Astrocyte of the hippocampus (primary cell): Measurements from ENCODE around the gene ERO1B.

Source experiments
- DNase-seq: peaks from one replicate; pipeline ENCODE4 v3.0.0; 2011; ENCODE audit warnings: low read depth, low spot score

The ERO1B gene

DNA sequence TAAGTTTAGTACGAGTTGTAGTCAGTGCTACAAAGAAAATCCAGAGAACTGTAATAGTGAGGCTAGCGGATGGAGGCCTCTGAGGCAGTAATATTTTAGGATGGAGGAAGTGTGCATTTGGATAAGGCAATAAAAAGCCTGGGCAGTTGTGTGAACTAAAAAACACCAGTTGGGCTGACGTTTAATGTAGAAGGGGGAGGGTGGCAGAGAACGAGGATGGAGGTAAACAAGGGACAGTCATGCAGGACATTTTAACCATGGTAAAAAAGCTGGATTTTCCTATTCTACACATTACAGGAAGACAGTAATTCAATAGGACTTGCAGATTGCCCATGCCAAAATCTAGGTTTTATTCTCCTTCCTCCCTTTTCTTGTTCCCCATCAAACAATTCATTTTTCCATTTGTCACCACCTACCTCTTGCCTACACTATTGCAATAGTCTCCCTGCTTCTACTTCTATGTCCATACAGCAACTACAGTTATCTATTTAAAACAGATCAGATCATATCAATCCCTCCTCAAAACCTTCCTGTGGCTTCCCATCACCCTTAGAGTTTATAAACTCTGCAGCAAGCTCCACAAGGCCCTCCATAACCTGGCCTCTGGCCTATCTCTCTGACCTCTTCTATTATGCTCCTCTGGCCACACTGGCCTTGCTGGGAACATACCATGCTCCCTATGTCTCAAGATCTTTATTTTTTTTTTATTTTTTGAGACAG lies 27.7 kb downstream of the ERO1B start:
- DNase-seq = no peak

DNA sequence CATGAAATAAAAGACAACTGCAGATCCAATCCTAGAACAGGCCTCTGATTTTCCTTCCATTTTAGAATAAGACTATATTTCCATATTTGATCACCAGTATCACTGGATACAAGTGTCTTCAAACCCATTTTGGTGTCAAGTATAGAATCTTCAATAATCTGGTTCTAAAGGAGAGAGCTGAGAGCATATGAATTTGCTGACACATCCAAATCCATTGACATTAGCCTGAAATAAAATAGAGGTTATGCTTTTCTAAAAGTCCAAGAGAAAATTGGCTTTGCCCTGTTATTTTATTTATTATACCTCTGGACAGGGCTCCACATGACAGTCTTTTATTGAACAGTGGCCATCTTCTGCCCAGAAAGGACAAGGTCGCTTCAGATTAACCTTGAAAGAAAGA lies 28.6 kb downstream of the ERO1B start:
- DNase-seq = no peak

DNA sequence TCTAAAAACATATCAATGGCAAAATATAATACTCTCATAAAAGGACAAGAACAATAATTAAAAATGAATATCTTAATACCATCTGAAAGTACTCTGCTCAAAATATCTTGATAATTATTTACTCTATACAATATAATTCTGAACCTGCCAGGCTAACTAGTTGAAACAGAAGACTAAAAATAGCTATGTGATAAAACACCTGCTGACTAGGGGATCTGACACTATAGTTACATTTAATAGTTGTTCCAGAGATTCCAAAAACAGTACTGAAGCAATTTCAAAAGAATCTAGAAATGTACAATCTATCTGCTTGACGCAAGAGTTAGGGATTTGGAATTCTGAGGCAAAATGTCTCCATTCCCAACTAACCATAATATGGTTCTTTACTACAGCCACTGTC lies 30.2 kb downstream of the ERO1B start:
- DNase-seq = no peak

DNA sequence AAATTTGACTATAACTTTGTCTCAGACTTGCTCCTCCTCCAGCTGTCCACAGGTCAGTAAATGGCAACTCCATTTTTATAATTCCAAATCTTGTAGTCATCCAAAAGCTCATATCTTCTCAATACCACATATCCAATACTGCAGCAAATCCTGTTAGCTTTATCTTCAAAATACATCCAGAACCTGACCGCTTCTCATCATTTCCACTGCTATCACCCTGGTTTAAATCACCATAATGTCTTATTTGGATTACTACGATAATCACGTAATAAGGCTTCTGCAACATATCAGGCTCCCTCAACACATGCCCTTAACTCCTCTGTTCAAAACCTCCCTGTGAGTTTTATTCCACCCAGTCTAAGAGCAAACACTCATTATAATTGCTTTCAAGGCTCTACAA lies 34.5 kb downstream of the ERO1B start:
- DNase-seq = no peak

DNA sequence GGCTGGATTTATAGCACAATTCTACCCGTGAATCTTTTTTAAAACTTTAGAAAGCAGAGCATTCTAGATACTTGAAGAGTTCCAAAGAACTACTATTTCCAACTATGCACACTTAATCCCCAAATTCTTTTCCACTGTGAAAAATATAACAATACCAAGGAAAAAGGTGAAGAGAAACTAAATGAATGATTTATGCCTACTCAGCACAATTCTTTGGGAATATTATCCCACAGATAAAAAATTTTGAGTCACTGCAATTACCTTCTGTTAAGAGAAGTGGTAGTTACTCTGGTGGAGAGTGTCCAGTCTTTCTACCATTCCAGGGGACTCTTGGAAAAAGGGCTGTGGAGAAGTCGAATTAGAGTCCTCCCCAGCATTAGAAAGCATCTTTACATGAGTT lies 39.2 kb downstream of the ERO1B start:
- no peak for DNase-seq

DNA sequence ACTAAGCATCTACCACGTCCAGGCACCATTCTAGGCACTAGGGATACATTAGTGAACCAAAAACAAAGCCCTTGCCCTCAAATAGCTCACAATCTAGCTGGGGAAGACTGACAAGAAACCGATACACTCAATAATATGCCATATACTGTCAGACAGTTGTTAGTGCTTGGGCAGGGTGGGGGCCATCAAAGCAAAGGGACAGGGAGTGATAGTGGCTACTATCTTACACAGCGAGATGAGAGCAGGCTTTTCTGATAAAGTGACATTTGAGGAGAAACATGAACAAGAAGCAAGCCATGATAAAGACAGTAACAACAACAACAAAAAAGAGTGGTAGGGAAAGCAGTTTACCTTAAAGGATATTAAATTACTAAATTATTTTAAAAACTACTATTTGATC lies 41.1 kb downstream of the ERO1B start:
- DNase-seq = no peak

DNA sequence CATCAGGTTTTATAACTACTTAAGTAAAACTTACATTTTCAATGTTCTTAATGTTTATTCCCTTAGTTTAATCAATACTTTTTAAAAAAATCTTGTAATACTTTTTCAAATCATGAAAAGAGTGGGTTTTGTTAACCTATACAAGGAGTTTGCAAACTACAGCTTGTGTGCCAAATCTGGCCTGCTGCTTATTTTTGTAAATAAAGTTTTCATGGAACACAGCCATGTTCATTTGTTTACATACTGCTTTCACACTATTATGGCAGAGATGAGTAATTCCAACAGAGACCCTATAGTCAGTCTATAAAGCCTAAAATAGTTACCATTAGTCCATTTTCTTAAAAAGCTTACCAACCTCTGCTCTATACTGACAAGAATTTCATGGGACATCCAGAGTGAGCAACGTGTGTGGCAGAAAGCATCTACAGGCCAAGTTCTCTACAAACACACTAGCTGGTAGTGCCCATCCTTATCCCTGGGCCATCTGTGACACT lies 42.6 kb downstream of the ERO1B start:
- no peak for DNase-seq

DNA sequence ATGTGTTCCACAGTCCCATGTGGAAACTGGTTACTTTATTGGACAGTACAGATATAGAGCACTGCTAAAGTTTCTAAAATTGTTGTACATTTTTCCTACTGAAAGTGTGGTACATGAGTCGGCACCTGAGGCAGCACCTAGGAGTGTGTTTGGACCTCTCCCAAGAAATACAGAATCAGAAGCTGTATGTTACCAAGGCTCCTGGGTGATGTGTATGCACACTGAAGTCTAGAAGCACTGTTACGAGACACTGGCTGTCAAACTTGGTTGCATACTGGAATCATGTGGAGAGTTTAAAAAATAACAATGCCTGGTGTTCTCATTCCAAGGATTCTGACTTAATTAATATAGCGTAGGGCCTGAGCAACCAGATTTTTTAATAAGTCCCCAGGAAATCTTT lies 46.6 kb downstream of the ERO1B start:
- no peak for DNase-seq

GRCh38 chr1:236228411-236228810 lies 53.3 kb downstream of the ERO1B start:
- no peak for DNase-seq

DNA sequence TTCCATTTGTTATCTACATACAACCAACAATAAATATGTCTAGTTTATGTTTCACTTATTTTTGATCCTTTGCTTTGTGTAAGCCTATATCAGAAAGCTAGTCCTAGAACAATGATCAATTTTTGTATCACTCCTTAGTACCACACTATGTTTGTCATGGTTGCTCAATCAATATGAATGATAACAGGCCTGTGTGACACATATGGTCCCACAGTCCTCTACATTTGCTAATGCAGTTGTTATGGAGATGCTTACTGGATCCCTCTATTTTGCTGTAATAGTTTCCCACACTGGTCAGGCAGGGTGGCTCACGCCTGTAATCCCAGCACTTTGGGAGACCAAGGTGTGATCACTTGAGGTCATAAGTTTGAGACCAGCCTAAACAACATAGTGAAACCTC lies 59.1 kb downstream of the ERO1B start:
- no peak for DNase-seq

- no peak for DNase-seq
Observed at GRCh38 chr1:236220473-236220872, 61.3 kb downstream of the ERO1B start.

DNA sequence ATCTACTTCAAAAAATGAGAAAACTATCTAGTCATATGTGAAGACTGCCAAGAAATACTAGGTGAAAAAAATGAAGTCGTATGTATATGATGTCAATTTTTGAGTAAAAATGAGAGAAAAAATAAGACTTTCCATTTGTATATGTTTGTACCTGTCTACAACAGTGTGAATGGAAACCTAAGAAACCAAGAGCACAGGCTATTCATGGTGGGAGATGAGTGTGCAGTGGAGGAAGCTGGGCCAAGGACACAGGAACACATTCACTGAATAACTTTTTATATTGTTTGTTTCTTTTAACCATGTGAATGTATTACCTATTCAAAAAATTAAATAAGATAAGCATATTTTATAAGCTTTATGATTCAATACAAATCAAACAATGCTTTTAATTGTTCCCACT lies 67.0 kb downstream of the ERO1B start:
- DNase-seq = no peak

GRCh38 chr1:236213534-236213933 lies 68.2 kb downstream of the ERO1B start:
- no peak for DNase-seq

- DNase-seq = no peak
Observed at GRCh38 chr1:236211815-236212214, 69.9 kb downstream of the ERO1B start.

DNA sequence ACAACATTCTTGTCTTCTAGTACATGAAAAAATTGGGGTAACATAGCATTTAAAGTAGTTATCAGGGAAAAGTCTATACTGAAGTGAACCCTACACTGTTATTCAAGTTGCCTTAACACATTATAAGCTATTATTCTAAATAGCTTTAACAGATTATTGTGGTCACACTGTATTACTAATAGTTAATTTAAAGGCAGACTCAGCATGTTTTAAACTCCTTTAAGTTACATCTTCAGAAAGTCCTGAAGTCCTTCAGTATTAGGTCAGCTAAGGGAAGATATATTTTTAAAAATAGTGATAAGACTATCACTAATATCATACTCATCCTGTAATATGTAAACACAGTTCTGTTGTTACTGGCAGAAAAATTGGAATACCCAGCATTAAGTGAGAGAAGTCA lies 72.0 kb downstream of the ERO1B start:
- no peak for DNase-seq

DNA sequence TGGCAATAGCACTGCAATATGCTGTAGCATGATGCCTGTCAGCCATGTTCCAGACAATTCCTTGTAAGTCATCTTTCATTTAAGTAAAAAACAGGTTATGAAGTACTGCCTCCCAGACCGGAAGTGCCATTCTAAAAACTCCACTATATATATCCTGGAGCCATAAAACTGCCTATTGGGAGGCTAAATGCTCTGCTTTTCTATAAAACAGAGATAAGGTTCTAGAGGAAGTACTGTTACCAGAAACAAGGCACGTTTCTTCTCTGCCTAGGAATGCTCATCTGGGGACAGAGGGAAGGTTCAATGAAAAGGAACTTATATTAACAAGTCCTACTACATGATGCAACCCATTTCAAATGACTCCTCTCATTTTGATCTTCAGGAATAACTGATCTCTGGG lies 72.6 kb downstream of the ERO1B start:
- no peak for DNase-seq

GRCh38 chr1:236207569-236207968 lies 74.2 kb downstream of the ERO1B start:
- no peak for DNase-seq

GRCh38 chr1:236207121-236207520 lies 74.6 kb downstream of the ERO1B start:
- DNase-seq = no peak

GRCh38 chr1:236206548-236206947 lies 75.2 kb downstream of the ERO1B start:
- DNase-seq = peak; percentile 2

GRCh38 chr1:236204656-236205055 lies 77.1 kb downstream of the ERO1B start:
- DNase-seq = no peak

GRCh38 chr1:236204039-236204438 lies 77.7 kb downstream of the ERO1B start:
- no peak for DNase-seq

GRCh38 chr1:236201786-236202185 lies 80.0 kb downstream of the ERO1B start:
- DNase-seq = no peak

GRCh38 chr1:236200925-236201324 lies 80.8 kb downstream of the ERO1B start:
- DNase-seq = no peak

- no peak for DNase-seq
Observed at GRCh38 chr1:236193184-236193583, 88.6 kb downstream of the ERO1B start.
